Measurements from ENCODE around the gene ADGRG1.

Gene ADGRG1

DNA sequence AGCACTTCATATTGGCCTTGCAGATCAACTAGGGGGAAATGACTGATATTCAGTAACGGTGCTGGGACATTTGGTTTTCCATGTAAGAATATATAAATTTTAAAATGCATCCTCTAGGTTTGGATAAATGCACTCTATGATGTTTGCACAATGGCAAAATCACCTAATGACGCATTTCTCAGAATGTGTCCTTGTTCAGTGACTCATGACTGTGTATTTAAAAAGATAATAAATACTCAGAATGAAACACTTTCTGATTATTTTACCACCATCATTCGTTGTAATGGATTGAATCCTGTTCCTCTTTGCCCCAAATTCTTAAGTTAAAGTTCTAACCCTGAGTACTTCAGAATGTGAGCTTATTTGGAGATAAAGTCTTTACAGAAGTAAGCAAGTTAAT lies 17.2 kb upstream of the ADGRG1 start:
- DNase-seq (ENCODE audit: low read depth), result no peak
- H3K4me3 ChIP-seq (ENCODE audit: low read length), result no peak overlapping the region
- TF ChIP-seq, protein P1, sequence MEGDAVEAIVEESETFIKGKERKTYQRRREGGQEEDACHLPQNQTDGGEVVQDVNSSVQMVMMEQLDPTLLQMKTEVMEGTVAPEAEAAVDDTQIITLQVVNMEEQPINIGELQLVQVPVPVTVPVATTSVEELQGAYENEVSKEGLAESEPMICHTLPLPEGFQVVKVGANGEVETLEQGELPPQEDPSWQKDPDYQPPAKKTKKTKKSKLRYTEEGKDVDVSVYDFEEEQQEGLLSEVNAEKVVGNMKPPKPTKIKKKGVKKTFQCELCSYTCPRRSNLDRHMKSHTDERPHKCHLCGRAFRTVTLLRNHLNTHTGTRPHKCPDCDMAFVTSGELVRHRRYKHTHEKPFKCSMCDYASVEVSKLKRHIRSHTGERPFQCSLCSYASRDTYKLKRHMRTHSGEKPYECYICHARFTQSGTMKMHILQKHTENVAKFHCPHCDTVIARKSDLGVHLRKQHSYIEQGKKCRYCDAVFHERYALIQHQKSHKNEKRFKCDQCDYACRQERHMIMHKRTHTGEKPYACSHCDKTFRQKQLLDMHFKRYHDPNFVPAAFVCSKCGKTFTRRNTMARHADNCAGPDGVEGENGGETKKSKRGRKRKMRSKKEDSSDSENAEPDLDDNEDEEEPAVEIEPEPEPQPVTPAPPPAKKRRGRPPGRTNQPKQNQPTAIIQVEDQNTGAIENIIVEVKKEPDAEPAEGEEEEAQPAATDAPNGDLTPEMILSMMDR (conservative IDR thresholded peaks at IDR 0.05; ENCODE audit: low read length), result no peak

DNA sequence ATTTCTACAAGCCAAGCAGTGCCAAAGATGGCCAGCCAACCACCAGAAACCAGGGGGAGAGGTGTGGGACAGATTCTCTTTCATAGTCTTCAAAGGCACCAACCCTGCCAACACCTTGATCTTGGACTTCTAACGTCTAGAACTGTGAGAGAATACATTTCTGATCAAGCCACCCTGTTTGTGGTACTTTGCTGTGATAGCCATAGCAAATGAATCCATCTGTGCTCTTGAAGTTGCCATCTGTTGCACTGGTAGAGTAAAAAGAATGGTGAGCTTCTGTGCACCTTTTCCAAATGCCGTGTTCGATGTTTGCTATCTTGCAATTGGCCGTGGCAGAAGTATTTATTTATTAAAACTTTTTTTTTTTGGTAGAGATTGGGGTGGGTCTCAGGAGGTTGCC lies 16.7 kb upstream of the ADGRG1 start:
- no peak overlapping the region for H3K4me3 ChIP-seq (ENCODE audit: low read length)
- TF ChIP-seq, protein P1 (conservative IDR thresholded peaks at IDR 0.05; ENCODE audit: low read length), result no peak
- DNase-seq (ENCODE audit: low read depth), result no peak

DNA sequence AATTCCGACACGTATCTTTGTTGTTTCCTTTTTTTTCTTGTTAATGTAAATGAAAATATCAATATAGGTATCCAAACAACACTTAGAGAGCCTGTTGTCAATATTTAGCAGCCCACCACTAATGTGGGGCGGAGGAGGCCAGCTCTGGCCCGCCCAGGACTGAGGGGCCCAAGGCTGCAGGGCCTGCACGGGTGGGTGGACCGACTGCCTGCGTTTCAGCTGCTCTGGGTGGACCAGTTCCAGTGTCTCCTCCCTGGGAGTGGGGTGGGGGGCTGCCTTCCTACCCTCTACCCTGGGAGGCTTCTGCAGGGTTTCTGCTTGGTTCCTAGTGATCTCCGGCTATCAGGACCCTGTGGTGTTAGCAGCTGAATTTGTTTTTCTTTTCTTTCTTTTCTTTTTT lies 15.9 kb upstream of the ADGRG1 start:
- no peak for DNase-seq (ENCODE audit: low read depth)
- TF ChIP-seq, protein P1 (conservative IDR thresholded peaks at IDR 0.05; ENCODE audit: low read length), result no peak
- no peak overlapping the region for H3K4me3 ChIP-seq (ENCODE audit: low read length)

DNA sequence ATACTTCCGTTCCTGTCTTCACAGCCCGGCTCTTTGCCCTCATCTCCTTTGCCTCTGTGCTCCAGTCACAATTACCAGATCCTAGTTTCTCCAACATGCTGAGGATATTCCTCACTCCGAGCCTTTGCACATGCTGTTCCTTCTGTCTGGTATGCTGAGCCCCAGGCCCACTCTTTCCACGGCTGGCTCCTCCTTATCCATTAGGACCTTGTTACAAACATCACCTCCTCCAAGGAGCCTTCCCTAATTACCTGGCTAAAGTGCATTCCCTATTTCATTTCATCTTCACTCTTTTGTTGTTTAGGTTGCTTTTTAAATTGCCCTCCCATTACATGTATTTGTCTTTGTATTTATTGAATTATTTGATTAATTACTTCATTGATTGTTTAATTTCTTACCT lies 14.9 kb upstream of the ADGRG1 start:
- DNase-seq (ENCODE audit: low read depth), result no peak
- no peak overlapping the region for H3K4me3 ChIP-seq (ENCODE audit: low read length)
- TF ChIP-seq, protein P1 (conservative IDR thresholded peaks at IDR 0.05; ENCODE audit: low read length), result no peak

DNA sequence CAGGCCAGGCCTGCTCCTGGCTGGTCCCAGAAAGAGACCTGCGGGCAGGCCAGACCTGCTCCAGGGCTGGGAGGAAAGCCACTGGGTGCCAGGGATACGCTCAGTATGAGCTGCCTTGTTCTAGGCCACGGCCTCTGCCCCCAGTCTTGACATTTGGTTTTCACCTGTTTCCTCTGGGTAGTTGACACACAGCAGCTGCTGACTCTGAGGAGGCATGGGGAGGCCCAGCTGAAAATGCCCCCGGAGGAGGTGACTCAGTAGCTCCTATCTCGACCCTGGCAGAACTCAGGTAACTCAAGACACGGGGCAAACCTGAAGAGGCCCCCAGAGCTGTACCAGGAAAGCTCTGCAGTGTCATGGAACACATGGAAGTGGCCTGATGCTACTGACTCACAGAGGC lies 13.9 kb upstream of the ADGRG1 start:
- H3K4me3 ChIP-seq (ENCODE audit: low read length), result no peak overlapping the region
- TF ChIP-seq, protein P1 (conservative IDR thresholded peaks at IDR 0.05; ENCODE audit: low read length), result no peak
- no peak for DNase-seq (ENCODE audit: low read depth)

DNA sequence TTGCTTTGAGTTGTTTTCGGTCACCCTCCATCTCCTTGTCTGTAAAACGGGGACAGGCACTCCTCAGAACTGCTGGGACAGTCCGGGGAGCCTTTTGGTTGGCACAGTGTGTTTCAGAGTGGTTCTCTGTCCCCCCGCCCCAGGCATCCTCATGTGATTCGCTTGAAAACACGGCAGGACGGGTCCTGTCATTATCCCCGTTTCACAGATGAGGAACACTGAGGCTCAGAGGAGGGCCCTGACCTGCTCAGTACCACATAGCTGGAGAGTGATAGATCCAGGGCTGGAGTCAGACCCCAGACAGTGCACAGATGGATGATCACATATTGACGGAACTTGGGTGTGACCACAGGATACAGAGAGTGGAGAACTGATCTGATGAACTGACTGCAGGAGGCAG lies 13.5 kb upstream of the ADGRG1 start:
- TF ChIP-seq, protein P1 (conservative IDR thresholded peaks at IDR 0.05; ENCODE audit: low read length), result no peak
- DNase-seq (ENCODE audit: low read depth), result no peak
- no peak overlapping the region for H3K4me3 ChIP-seq (ENCODE audit: low read length)

DNA sequence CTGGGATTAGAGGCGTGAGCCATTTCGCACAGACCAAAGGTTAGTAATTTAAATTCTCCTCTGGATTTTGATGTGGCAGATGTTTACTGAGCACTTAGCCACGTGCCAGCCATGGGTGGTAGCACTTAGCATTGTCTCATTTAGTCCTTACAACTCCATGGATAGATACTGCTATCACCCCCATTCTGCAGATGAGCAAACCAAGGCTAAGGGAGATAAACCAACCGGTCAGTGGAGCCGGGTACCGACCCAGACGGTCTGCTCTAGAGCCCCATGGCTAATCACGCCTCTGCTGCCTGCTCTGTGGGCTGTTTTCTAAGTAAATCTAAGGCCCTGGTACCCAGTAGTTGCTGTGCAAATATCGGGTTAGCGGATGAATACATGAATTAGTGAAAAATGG lies 12.6 kb upstream of the ADGRG1 start:
- TF ChIP-seq, protein P1 (conservative IDR thresholded peaks at IDR 0.05; ENCODE audit: low read length), result no peak
- no peak for DNase-seq (ENCODE audit: low read depth)
- no peak overlapping the region for H3K4me3 ChIP-seq (ENCODE audit: low read length)

Measured in AG10803 (cell line).